ENCODE measurements around the gene ZXDC. TPM values are rescaled to one million over a fixed set of nuclear protein-coding genes. Genes with fewer than 3 reads are reported as not detected.

The ZXDC gene
- total RNA-seq, 1 experiment from 2014 or later = 33.3 TPM

DNA sequence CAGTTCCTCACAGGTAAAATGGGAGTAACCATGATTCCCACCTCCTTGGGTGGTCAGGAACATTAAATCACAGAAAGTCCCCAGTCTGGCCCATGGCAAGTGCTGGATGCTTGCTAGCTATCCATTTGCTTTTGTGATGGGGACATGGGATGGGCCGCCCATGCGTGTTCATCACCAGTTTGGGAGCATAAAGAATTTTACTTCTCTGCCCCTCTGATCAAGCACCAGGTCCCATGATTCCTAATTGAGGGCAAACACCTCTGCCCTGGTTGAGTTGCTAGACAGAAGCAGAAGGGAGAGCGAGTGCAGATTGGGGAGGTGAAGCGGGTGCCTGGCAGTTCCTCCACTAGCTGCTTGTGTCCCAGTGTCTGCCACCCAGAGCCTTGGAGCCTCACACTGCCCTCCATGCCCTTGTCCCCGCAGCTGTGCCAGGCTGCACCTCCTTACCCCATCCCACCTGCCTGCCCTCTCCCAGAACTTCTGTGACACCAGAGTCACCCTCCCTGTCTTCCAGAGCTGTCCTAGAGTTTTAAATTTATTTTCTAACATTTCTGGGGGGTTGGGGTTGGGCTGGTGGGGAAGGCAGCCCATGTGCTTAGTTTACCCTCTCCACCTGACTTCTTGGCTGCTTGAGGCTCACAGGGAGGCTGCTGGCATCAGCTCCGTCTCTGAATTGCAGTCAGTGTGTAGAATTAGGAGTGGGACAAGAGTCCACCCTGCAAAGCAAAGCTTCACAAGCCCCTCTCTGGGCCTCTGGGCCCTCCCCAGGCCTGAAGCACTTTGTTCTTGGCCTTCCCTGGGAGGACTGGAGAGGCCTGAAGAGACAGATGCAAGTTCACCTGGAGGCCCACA lies 62.6 kb downstream of the ZXDC start:
- intact Hi-C loops (cut with micrococcal nuclease; ENCODE audit: unreplicated experiment) = no loop called here
- no peak for ATAC-seq
- BruUV-seq (replicated peaks) = no TSS peak
- Histone ChIP-seq H3K4me1 (ENCODE audit: control insufficient read depth, insufficient read depth, low read length) (no peaks in the 10 kb centered on the region), H3K9me3 (ENCODE audit: control insufficient read depth, insufficient read depth, low read depth, low read length) (no peaks in the 10 kb centered on the region), H3K4me3 (ENCODE audit: low read depth in 2 of 2, low read length in 2 of 2) (no peak overlapping the region), H3K27me3 (ENCODE audit: control insufficient read depth, insufficient read depth, low read length) (peaks cover 4% of the 10 kb centered on the region; the same call in 1 of the 2 replicates), H3K27ac (ENCODE audit: low read length) (no peak overlapping the region), H3K36me3 (ENCODE audit: control insufficient read depth, insufficient read depth, low read length) (no peaks in the 10 kb centered on the region)
- CTCF ChIA-PET = no interaction called here
- no peak for TF ChIP-seq SIN3A (IDR thresholded peaks at IDR 0.05; ENCODE audit: borderline replicate concordance, insufficient read depth, low read depth, low read length)
- no peak for TF ChIP-seq REST (IDR thresholded peaks at IDR 0.05; ENCODE audit: insufficient read depth in 1 of 2, low read depth in 2 of 2, low read length in 1 of 2)
- no peak for TF ChIP-seq POLR2AphosphoS5 (IDR thresholded peaks at IDR 0.05; ENCODE audit: low read depth, low read length)
- TF ChIP-seq TCF7L2 (IDR thresholded peaks at IDR 0.05; ENCODE audit: low read depth, low read length) = no peak
- TF ChIP-seq, protein P1, sequence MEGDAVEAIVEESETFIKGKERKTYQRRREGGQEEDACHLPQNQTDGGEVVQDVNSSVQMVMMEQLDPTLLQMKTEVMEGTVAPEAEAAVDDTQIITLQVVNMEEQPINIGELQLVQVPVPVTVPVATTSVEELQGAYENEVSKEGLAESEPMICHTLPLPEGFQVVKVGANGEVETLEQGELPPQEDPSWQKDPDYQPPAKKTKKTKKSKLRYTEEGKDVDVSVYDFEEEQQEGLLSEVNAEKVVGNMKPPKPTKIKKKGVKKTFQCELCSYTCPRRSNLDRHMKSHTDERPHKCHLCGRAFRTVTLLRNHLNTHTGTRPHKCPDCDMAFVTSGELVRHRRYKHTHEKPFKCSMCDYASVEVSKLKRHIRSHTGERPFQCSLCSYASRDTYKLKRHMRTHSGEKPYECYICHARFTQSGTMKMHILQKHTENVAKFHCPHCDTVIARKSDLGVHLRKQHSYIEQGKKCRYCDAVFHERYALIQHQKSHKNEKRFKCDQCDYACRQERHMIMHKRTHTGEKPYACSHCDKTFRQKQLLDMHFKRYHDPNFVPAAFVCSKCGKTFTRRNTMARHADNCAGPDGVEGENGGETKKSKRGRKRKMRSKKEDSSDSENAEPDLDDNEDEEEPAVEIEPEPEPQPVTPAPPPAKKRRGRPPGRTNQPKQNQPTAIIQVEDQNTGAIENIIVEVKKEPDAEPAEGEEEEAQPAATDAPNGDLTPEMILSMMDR (IDR thresholded peaks at IDR 0.05) = no peak
- POLR2A ChIA-PET = interaction anchor here (0.6 kb wide), 1 partner anchor 167 kb away, joined by 5 read pairs; no protein-coding TSS in a partner anchor
- in situ Hi-C loops (cut with HindIII; ENCODE audit: low pct_unique_long_range_greater_than_20kb, low sequenced_read_pairs) = no loop called here
- no peak for DNase-seq (ENCODE audit: low read depth, low spot score)

GRCh38 chr3:126408099-126408498 lies 67.6 kb downstream of the ZXDC start:
- DNase-seq (ENCODE audit: low read depth, low spot score) (no peak), ATAC-seq (no peak)
- ChIA-PET CTCF (no interaction called here), POLR2A (no interaction called here)
- intact Hi-C loops (cut with micrococcal nuclease; ENCODE audit: unreplicated experiment) (no loop called here), in situ Hi-C loops (cut with HindIII; ENCODE audit: low pct_unique_long_range_greater_than_20kb, low sequenced_read_pairs) (no loop called here)
- no TSS peak for BruUV-seq (replicated peaks)
- Histone ChIP-seq H3K9me3 (ENCODE audit: control insufficient read depth, insufficient read depth, low read depth, low read length) (no peaks in the 10 kb centered on the region), H3K4me3 (ENCODE audit: low read depth in 2 of 2, low read length in 2 of 2) (no peak overlapping the region), H3K27me3 (ENCODE audit: control insufficient read depth, insufficient read depth, low read length) (peaks cover 7% of the 10 kb centered on the region), H3K4me1 (ENCODE audit: control insufficient read depth, insufficient read depth, low read length) (no peaks in the 10 kb centered on the region), H3K27ac (ENCODE audit: low read length) (no peak overlapping the region), H3K36me3 (ENCODE audit: control insufficient read depth, insufficient read depth, low read length) (no peaks in the 10 kb centered on the region)
- TF ChIP-seq TCF7L2 (IDR thresholded peaks at IDR 0.05; ENCODE audit: low read depth, low read length) (no peak), REST (IDR thresholded peaks at IDR 0.05; ENCODE audit: insufficient read depth in 1 of 2, low read depth in 2 of 2, low read length in 1 of 2) (no peak), POLR2AphosphoS5 (IDR thresholded peaks at IDR 0.05; ENCODE audit: low read depth, low read length) (no peak), SIN3A (IDR thresholded peaks at IDR 0.05; ENCODE audit: borderline replicate concordance, insufficient read depth, low read depth, low read length) (no peak)
- TF ChIP-seq, protein P1 (IDR thresholded peaks at IDR 0.05) = no peak

Data from Panc1 (cell line).